Ovary (tissue), 3 donors: ENCODE measurements around the gene VPS26C.

ENCODE experiments used
- CTCF ChIP-seq, 3 donors: fragments of 450-650 bp in 2 of 3; fragments of 200-600 bp in 1 of 3; IDR thresholded peaks; one replicate each; pipeline versions ENCODE4 v1.5.1 to v1.8.0; 2016 to 2022; ENCODE audit warnings: antibody characterized with exemption in 3 of 3, mild to moderate bottlenecking in 1 of 3
- EP300 ChIP-seq: sonication (generic); formaldehyde crosslinking; IDR thresholded peaks from one replicate; pipeline ENCODE4 v1.6.1; 2017; ENCODE audit warnings: antibody characterized with exemption
- POLR2A ChIP-seq: fragments of 450-650 bp; IDR thresholded peaks from one replicate; pipeline ENCODE4 v1.6.1; 2017; ENCODE audit warnings: antibody characterized with exemption, mild to moderate bottlenecking, moderate library complexity
- donor health status: DM: no; HTN: no; CAD: no.

GRCh38 chr21:37264808-37265207 is 2.3 kb downstream of the VPS26C start:
- TF ChIP-seq CTCF (IDR thresholded peaks at IDR 0.05) (no peak), POLR2A (no peak), EP300 (no peak)
